HEK293T (cell line): Measurements from ENCODE around the gene PDZD7.

Experiments
- CTCF ChIA-PET: fragments of 350-600 bp; formaldehyde crosslinking; extraction: SDS; loops from one replicate; lab custom pipeline; 2021; ENCODE audit warnings: antibody characterized with exemption, inconsistent platforms; lab: Yijun Ruan, JAX
- POLR2A ChIA-PET: fragments of 350-600 bp; formaldehyde crosslinking; extraction: SDS; loops from one replicate; lab custom pipeline; 2020; ENCODE audit warnings: antibody characterized with exemption, inconsistent platforms; lab: Yijun Ruan, JAX
- DNase-seq: peaks from one replicate; pipeline ENCODE4 v3.0.0; 2012; ENCODE audit warnings: mixed read lengths; ENCODE audit errors: extremely low spot score
- ARNT ChIP-seq: fragments of 450-650 bp; IDR thresholded peaks from 2 replicates; pipeline ENCODE4 v1.6.1; 2017; ENCODE audit warnings: mild to moderate bottlenecking
- BHLHE40 ChIP-seq: fragments of 450-650 bp; IDR thresholded peaks from 2 replicates; pipeline ENCODE4 v1.6.1; 2016; ENCODE audit warnings: mild to moderate bottlenecking, moderate library complexity, borderline replicate concordance
- CTBP1 ChIP-seq: fragments of 450-650 bp; IDR thresholded peaks from 2 replicates; pipeline ENCODE4 v1.6.1; 2016; ENCODE audit warnings: borderline replicate concordance
- ELF4 ChIP-seq: fragments of 450-650 bp; IDR thresholded peaks from 2 replicates; pipeline ENCODE4 v1.6.1; 2017; ENCODE audit warnings: antibody characterized with exemption
- FOXA1 ChIP-seq: fragments of 450-650 bp; IDR thresholded peaks from 2 replicates; pipeline ENCODE4 v1.6.1; 2016; ENCODE audit warnings: mild to moderate bottlenecking
- FOXK2 ChIP-seq: fragments of 450-650 bp; IDR thresholded peaks from 2 replicates; pipeline ENCODE4 v1.6.1; 2016; ENCODE audit warnings: mild to moderate bottlenecking
- FOXM1 ChIP-seq: fragments of 450-650 bp; IDR thresholded peaks from 2 replicates; pipeline ENCODE4 v1.6.1; 2017; ENCODE audit warnings: mild to moderate bottlenecking, borderline replicate concordance
- HDGF ChIP-seq: fragments of 450-650 bp; IDR thresholded peaks from 2 replicates; pipeline ENCODE4 v1.6.1; 2017; ENCODE audit warnings: antibody characterized with exemption, borderline replicate concordance
- L3MBTL2 ChIP-seq: fragments of 450-650 bp; conservative IDR thresholded peaks from 2 replicates; pipeline ENCODE4 v1.6.1; 2016; ENCODE audit warnings: mild to moderate bottlenecking
- LEF1 ChIP-seq: fragments of 450-650 bp; IDR thresholded peaks from 2 replicates; pipeline ENCODE4 v1.6.1; 2017; ENCODE audit warnings: mild to moderate bottlenecking, borderline replicate concordance
- NFRKB ChIP-seq: fragments of 450-650 bp; IDR thresholded peaks from 2 replicates; pipeline ENCODE4 v1.6.1; 2016; ENCODE audit warnings: mild to moderate bottlenecking, moderate library complexity
- PKNOX1 ChIP-seq: fragments of 450-650 bp; IDR thresholded peaks from 2 replicates; pipeline ENCODE4 v1.6.1; 2016
- SP1 ChIP-seq: fragments of 450-650 bp; IDR thresholded peaks from 2 replicates; pipeline ENCODE4 v1.6.1; 2017
- SUZ12 ChIP-seq: fragments of 450-650 bp; IDR thresholded peaks from 2 replicates; pipeline ENCODE4 v1.6.1; 2016; ENCODE audit warnings: mild to moderate bottlenecking
- TARDBP ChIP-seq: fragments of 450-650 bp; IDR thresholded peaks from 2 replicates; pipeline ENCODE4 v1.6.1; 2016
- ZNF384 ChIP-seq: fragments of 450-650 bp; IDR thresholded peaks from 2 replicates; pipeline ENCODE4 v1.6.1; 2016

The PDZD7 gene

GRCh38 chr10:101027106-101027720, 3.7 kb downstream of the PDZD7 start:
- no peak for TF ChIP-seq L3MBTL2
- TF ChIP-seq SP1: no peak
- no peak for TF ChIP-seq PKNOX1
- no peak for TF ChIP-seq TARDBP
- ChIA-PET CTCF (interaction anchor here (0.8 to 6.8 kb wide), 4 partner anchors 9 to 30 kb away, joined by 3 to 35 read pairs (median 10); no protein-coding TSS in a partner anchor), POLR2A (interaction anchor here (0.6 to 1.1 kb wide), 4 partner anchors 13 to 40 kb away, joined by 3 to 4 read pairs (median 3); partner anchors contain the start of genes MRPL43 and TWNK)
- no peak for DNase-seq

DNA sequence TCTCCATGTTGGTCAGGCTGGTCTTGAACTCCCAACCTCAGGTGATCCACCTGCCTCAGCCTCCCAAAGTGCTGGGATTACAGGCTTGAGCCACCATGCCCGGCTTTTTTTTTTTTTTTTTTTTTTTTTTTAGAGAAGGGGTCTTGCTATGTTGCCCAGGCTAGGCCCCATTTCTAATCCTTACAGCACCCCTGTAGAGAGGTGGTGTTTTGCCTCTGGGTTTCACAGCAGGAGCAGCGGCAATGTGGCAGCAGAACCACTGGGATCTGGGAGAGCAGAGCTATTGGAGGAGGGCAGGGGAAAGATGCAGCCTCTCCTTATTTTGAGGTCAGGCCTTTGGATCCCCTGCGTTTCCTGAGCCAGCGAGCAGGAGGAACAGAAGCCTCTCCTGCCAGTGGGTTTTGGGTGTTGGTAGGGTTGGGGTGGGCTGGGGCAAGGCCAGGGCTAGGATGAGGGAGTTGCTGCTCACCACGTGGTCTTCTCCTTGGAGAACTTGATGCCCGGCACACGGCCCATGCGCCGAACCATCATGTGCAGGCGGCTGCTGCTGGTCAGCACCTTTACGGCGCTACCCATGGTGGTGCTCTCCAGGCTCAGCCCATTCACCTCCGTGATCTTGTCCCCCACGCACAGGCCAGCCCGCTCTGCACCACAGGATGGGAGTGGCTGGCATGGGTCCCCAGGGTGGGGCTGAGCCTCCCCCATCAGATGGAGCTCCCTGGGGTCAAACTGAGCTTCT, 7.8 kb downstream of the PDZD7 start:
- DNase-seq: no peak
- POLR2A ChIA-PET: no interaction called here
- no peak for TF ChIP-seq CTBP1
- no peak for TF ChIP-seq L3MBTL2
- TF ChIP-seq FOXM1: no peak
- TF ChIP-seq FOXK2: no peak
- TF ChIP-seq ARNT: no peak
- no peak for TF ChIP-seq SP1
- TF ChIP-seq LEF1: no peak
- TF ChIP-seq NFRKB: no peak
- no peak for TF ChIP-seq BHLHE40
- TF ChIP-seq HDGF: no peak
- TF ChIP-seq SUZ12: no peak
- TF ChIP-seq ZNF384: no peak
- TF ChIP-seq PKNOX1: no peak
- TF ChIP-seq TARDBP: no peak
- no peak for TF ChIP-seq FOXA1
- no peak for TF ChIP-seq ELF4
- CTCF ChIA-PET: interaction anchor here (0.6 kb wide), 2 partner anchors 25 to 234 kb away, joined by 3 read pairs; no protein-coding TSS in a partner anchor

GRCh38 chr10:101021692-101022251, 9.2 kb downstream of the PDZD7 start:
- POLR2A ChIA-PET: no interaction called here
- CTCF ChIA-PET: interaction anchor here (0.6 to 1.3 kb wide), 2 partner anchors 18 to 53 kb away, joined by 3 to 4 read pairs; no protein-coding TSS in a partner anchor
- no peak for DNase-seq
- TF ChIP-seq FOXM1 (no peak), ARNT (no peak), FOXK2 (no peak), ZNF384 (no peak), ELF4 (no peak), SUZ12 (no peak), TARDBP (no peak), HDGF (no peak), PKNOX1 (no peak), BHLHE40 (no peak), NFRKB (no peak), L3MBTL2 (no peak), SP1 (no peak), FOXA1 (no peak), LEF1 (no peak), CTBP1 (no peak)

- CTCF ChIA-PET: interaction anchor here (1.3 kb wide), 1 partner anchor 53 kb away, joined by 4 read pairs; no protein-coding TSS in a partner anchor
- POLR2A ChIA-PET: no interaction called here
- no peak for DNase-seq
- TF ChIP-seq ZNF384: no peak
- TF ChIP-seq NFRKB: no peak
- no peak for TF ChIP-seq HDGF
- no peak for TF ChIP-seq LEF1
- no peak for TF ChIP-seq BHLHE40
- TF ChIP-seq FOXA1: no peak
Measured at GRCh38 chr10:101021239-101021638, 9.7 kb downstream of the PDZD7 start.

DNA sequence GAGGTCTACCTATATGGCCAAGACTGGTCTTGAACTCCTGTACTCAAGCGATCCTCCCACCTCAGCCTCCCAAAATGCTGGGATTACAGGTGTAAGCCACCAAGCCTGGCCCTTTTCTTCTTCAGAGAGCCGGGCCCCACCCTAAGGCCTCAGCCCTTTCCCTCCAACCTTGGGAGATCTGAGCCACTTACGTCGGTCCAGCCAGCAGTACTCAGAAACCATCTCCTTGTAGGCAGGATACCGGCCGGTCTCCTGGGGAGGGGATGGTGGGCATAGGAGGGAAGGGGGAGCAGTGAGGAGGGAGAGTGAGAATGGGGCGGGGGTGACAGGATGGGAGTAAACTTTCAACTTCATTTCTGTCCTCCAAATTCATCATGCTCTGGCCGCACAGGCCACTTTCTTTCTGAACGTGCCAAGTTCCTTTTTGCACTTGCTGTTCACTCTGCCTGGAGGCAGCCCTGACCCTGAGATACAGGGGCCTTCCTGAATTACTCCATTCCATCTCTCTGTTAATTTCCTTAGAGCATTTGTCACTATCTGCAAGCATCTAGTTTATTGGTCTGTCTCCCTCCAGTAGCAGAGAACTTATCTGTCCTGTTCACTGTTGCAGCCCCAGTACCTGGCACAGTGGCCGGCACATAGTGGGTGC, 10.4 kb downstream of the PDZD7 start:
- TF ChIP-seq NFRKB (no peak), SUZ12 (no peak), L3MBTL2 (no peak), FOXM1 (no peak), HDGF (no peak), FOXA1 (no peak), TARDBP (no peak), CTBP1 (no peak), ARNT (no peak), ZNF384 (no peak), ELF4 (no peak), LEF1 (no peak), PKNOX1 (no peak), FOXK2 (no peak)
- no peak for DNase-seq
- ChIA-PET POLR2A (no interaction called here), CTCF (interaction anchor here (1.2 to 2.1 kb wide), 2 partner anchors 35 to 53 kb away, joined by 4 read pairs; no protein-coding TSS in a partner anchor)
